Measurements from ENCODE around the gene PTGDR2.

PTGDR2 gene

GRCh38 chr11:60847281-60847680, 8.5 kb downstream of the PTGDR2 start:
- peaks cover 57% of the 10 kb centered on the region for H3K4me1 Mint-ChIP-seq (ENCODE audit: low read depth)
- no peaks in the 10 kb centered on the region for H3K9me3 Mint-ChIP-seq
- no peak overlapping the region for H3K27ac Mint-ChIP-seq
- H3K36me3 Mint-ChIP-seq (ENCODE audit: low read depth) = peaks cover 72% of the 10 kb centered on the region
- H3K27me3 Mint-ChIP-seq = no peaks in the 10 kb centered on the region
- no peak overlapping the region for H3K4me3 Mint-ChIP-seq
- intact Hi-C loops (cut with micrococcal nuclease) = no loop called here

- no peak overlapping the region for H3K4me3 Mint-ChIP-seq
- intact Hi-C loops (cut with micrococcal nuclease) = no loop called here
- peaks cover 62% of the 10 kb centered on the region for H3K4me1 Mint-ChIP-seq (ENCODE audit: low read depth)
- no peaks in the 10 kb centered on the region for H3K27me3 Mint-ChIP-seq
- H3K27ac Mint-ChIP-seq = peak overlapping the region; percentile 3
- H3K36me3 Mint-ChIP-seq (ENCODE audit: low read depth) = peaks cover 58% of the 10 kb centered on the region
- H3K9me3 Mint-ChIP-seq = no peaks in the 10 kb centered on the region
Observed at GRCh38 chr11:60845338-60845737, 10.4 kb downstream of the PTGDR2 start.

- H3K4me3 Mint-ChIP-seq = no peak overlapping the region
- no peaks in the 10 kb centered on the region for H3K9me3 Mint-ChIP-seq
- H3K4me1 Mint-ChIP-seq (ENCODE audit: low read depth) = peaks cover 64% of the 10 kb centered on the region
- H3K36me3 Mint-ChIP-seq (ENCODE audit: low read depth) = peaks cover 53% of the 10 kb centered on the region
- no peaks in the 10 kb centered on the region for H3K27me3 Mint-ChIP-seq
- peak overlapping the region; percentile 3 for H3K27ac Mint-ChIP-seq
- intact Hi-C loops (cut with micrococcal nuclease) = no loop called here
Observed at GRCh38 chr11:60844870-60845221, 10.9 kb downstream of the PTGDR2 start.

- Mint-ChIP-seq H3K4me3 (peak overlapping the region; percentile 85), H3K4me1 (ENCODE audit: low read depth) (peaks cover 70% of the 10 kb centered on the region)
- intact Hi-C loops (cut with micrococcal nuclease) = no loop called here
Observed at GRCh38 chr11:60844045-60844869, 11.5 kb downstream of the PTGDR2 start.

GRCh38 chr11:60842668-60843600, 12.8 kb downstream of the PTGDR2 start:
- Mint-ChIP-seq H3K4me3 (peak overlapping the region; percentile 85), H3K9me3 (no peaks in the 10 kb centered on the region), H3K27ac (peak overlapping the region; percentile 87), H3K4me1 (ENCODE audit: low read depth) (peaks cover 64% of the 10 kb centered on the region), H3K27me3 (no peaks in the 10 kb centered on the region), H3K36me3 (ENCODE audit: low read depth) (peaks cover 34% of the 10 kb centered on the region)
- intact Hi-C loops (cut with micrococcal nuclease) = no loop called here

More at GRCh38 chr11:60844045-60844869, 11.5 kb downstream of the PTGDR2 start:
- Mint-ChIP-seq H3K27me3 (no peaks in the 10 kb centered on the region), H3K36me3 (ENCODE audit: low read depth) (peaks cover 47% of the 10 kb centered on the region), H3K9me3 (no peaks in the 10 kb centered on the region), H3K27ac (peak overlapping the region; percentile 72)

- H3K27ac Mint-ChIP-seq = peak within 1 kb of the TSS; percentile 87
- H3K36me3 Mint-ChIP-seq (ENCODE audit: low read depth) = peaks cover 27% of the 10 kb centered on the region
- H3K4me3 Mint-ChIP-seq = peak within 1 kb of the TSS; percentile 85
- H3K27me3 Mint-ChIP-seq = peaks cover 5% of the 10 kb centered on the region
- intact Hi-C loops (cut with micrococcal nuclease) = no loop called here
- peaks cover 71% of the 10 kb centered on the region for H3K4me1 Mint-ChIP-seq (ENCODE audit: low read depth)
- H3K9me3 Mint-ChIP-seq = no peaks in the 10 kb centered on the region
Observed at GRCh38 chr11:60841797-60842667, 13.7 kb downstream of the PTGDR2 start, which contains the start of gene CCDC86. TSS of gene CCDC86 (plus strand) at chr11:60842113. CDS start at chr11:60842125, 12 bp downstream.

- Mint-ChIP-seq H3K27ac (peak overlapping the region; percentile 87), H3K4me1 (ENCODE audit: low read depth) (peaks cover 82% of the 10 kb centered on the region), H3K36me3 (ENCODE audit: low read depth) (peaks cover 27% of the 10 kb centered on the region), H3K4me3 (peak overlapping the region; percentile 85), H3K9me3 (no peaks in the 10 kb centered on the region), H3K27me3 (peaks cover 5% of the 10 kb centered on the region)
- intact Hi-C loops (cut with micrococcal nuclease) = no loop called here
Observed at GRCh38 chr11:60840470-60841430, 15.0 kb downstream of the PTGDR2 start.

- Mint-ChIP-seq H3K27me3 (peaks cover 5% of the 10 kb centered on the region), H3K4me3 (no peak overlapping the region), H3K27ac (peak overlapping the region; percentile 1), H3K9me3 (no peaks in the 10 kb centered on the region), H3K4me1 (ENCODE audit: low read depth) (peaks cover 75% of the 10 kb centered on the region), H3K36me3 (ENCODE audit: low read depth) (peaks cover 11% of the 10 kb centered on the region)
- intact Hi-C loops (cut with micrococcal nuclease) = loop anchor here (5.0 to 10.0 kb wide), 2 partner anchors 189 to 347 kb away; no protein-coding TSS in a partner anchor
Observed at GRCh38 chr11:60838132-60838531, 17.6 kb downstream of the PTGDR2 start.

GRCh38 chr11:60836866-60837515, 18.8 kb downstream of the PTGDR2 start:
- Mint-ChIP-seq H3K27ac (peak overlapping the region; percentile 1), H3K36me3 (ENCODE audit: low read depth) (peaks cover 3% of the 10 kb centered on the region), H3K4me3 (no peak overlapping the region), H3K27me3 (peaks cover 7% of the 10 kb centered on the region), H3K4me1 (ENCODE audit: low read depth) (peaks cover 68% of the 10 kb centered on the region), H3K9me3 (no peaks in the 10 kb centered on the region)
- intact Hi-C loops (cut with micrococcal nuclease) = loop anchor here (5.0 to 10.0 kb wide), 2 partner anchors 190 to 348 kb away; no protein-coding TSS in a partner anchor

- Mint-ChIP-seq H3K4me3 (no peak overlapping the region), H3K9me3 (no peaks in the 10 kb centered on the region), H3K4me1 (ENCODE audit: low read depth) (peaks cover 53% of the 10 kb centered on the region), H3K27ac (peak overlapping the region; percentile 69), H3K27me3 (peaks cover 9% of the 10 kb centered on the region), H3K36me3 (ENCODE audit: low read depth) (no peaks in the 10 kb centered on the region)
- intact Hi-C loops (cut with micrococcal nuclease) = loop anchor here (5.0 to 10.0 kb wide), 2 partner anchors 192 to 349 kb away; no protein-coding TSS in a partner anchor
Observed at GRCh38 chr11:60835534-60835846, 20.3 kb downstream of the PTGDR2 start.

- intact Hi-C loops (cut with micrococcal nuclease) = loop anchor here (5.0 to 10.0 kb wide), 2 partner anchors 192 to 350 kb away; no protein-coding TSS in a partner anchor
- H3K4me1 Mint-ChIP-seq (ENCODE audit: low read depth) = peaks cover 49% of the 10 kb centered on the region
- H3K36me3 Mint-ChIP-seq (ENCODE audit: low read depth) = no peaks in the 10 kb centered on the region
- peaks cover 9% of the 10 kb centered on the region for H3K27me3 Mint-ChIP-seq
- no peak overlapping the region for H3K4me3 Mint-ChIP-seq
- H3K9me3 Mint-ChIP-seq = no peaks in the 10 kb centered on the region
- H3K27ac Mint-ChIP-seq = peak overlapping the region; percentile 69
Observed at GRCh38 chr11:60834742-60835533, 20.8 kb downstream of the PTGDR2 start.
